ENCODE results near the gene SLC25A13.

Gene SLC25A13

GRCh38 chr7:96144260-96144526 lies 177.7 kb downstream of the SLC25A13 start:
- DNase-seq, result no peak

- no peak for DNase-seq
These were observed 178.2 kb downstream of the SLC25A13 start for GRCh38 chr7:96143495-96144259.

GRCh38 chr7:96136600-96137239 lies 185.2 kb downstream of the SLC25A13 start:
- no peak for DNase-seq

- no peak for DNase-seq
These were observed 186.7 kb downstream of the SLC25A13 start for GRCh38 chr7:96135241-96135640.

- DNase-seq, result no peak
These were observed 190.4 kb downstream of the SLC25A13 start for GRCh38 chr7:96131525-96131924.

- DNase-seq, result no peak
These were observed 194.2 kb downstream of the SLC25A13 start for GRCh38 chr7:96127746-96128145.

- no peak for DNase-seq
These were observed 195.5 kb downstream of the SLC25A13 start for GRCh38 chr7:96126382-96126781.

- no peak for DNase-seq
These were observed 199.2 kb downstream of the SLC25A13 start for GRCh38 chr7:96122746-96123145.

- DNase-seq, result no peak
These were observed 200.1 kb downstream of the SLC25A13 start for GRCh38 chr7:96121752-96122151.

- DNase-seq, result no peak
These were observed 201.3 kb downstream of the SLC25A13 start for GRCh38 chr7:96120445-96121225.

GRCh38 chr7:96118449-96119001 lies 203.4 kb downstream of the SLC25A13 start:
- DNase-seq, result no peak

GRCh38 chr7:96116173-96116572 lies 205.7 kb downstream of the SLC25A13 start:
- no peak for DNase-seq

GRCh38 chr7:96114190-96114589 lies 207.7 kb downstream of the SLC25A13 start:
- DNase-seq, result no peak

GRCh38 chr7:96111405-96111804 lies 210.5 kb downstream of the SLC25A13 start:
- DNase-seq, result no peak

GRCh38 chr7:96104984-96105383 lies 216.9 kb downstream of the SLC25A13 start:
- DNase-seq, result no peak

GRCh38 chr7:96102096-96102811 lies 219.6 kb downstream of the SLC25A13 start:
- DNase-seq, result no peak

- DNase-seq, result no peak
These were observed 221.2 kb downstream of the SLC25A13 start for GRCh38 chr7:96100737-96101136.

- no peak for DNase-seq
These were observed 224.1 kb downstream of the SLC25A13 start for GRCh38 chr7:96097835-96098234.

- DNase-seq, result no peak
These were observed 228.5 kb downstream of the SLC25A13 start for GRCh38 chr7:96093435-96093834.

- no peak for DNase-seq
These were observed 231.1 kb downstream of the SLC25A13 start for GRCh38 chr7:96090756-96091155.

- no peak for DNase-seq
These were observed 232.4 kb downstream of the SLC25A13 start for GRCh38 chr7:96089511-96089910.

GRCh38 chr7:96088579-96088978 lies 233.3 kb downstream of the SLC25A13 start:
- DNase-seq, result no peak

- DNase-seq, result no peak
These were observed 235.9 kb downstream of the SLC25A13 start for GRCh38 chr7:96085953-96086352.

Data from hematopoietic multipotent progenitor cell treated with erythropoietin and hydrocortisone succinate and interleukin-3 and kit ligand, for 8 days (in vitro differentiated cells).